Natural killer cell (primary cell): Measurements from ENCODE around the gene CAP2. TPM values are rescaled to one million over a fixed set of nuclear protein-coding genes. Genes with fewer than 3 reads are reported as not detected.

Source experiments
- ATAC-seq, 3 donors: fragments of 150-1000 bp in 2 of 3; fragments of 200-7000 bp in 1 of 3; cut with Tn5 transposase; 1 replicate in 1 of 3; 2 replicates in 2 of 3; pipeline ENCODE4 v1.10.0; 2021; ENCODE audit warnings: mild to moderate bottlenecking in 2 of 3, moderate library complexity in 2 of 3
- DNase-seq, 2 donors: peaks; one replicate each; pipeline versions ENCODE4 v3.0.0 to v3.0.0-alpha.2; 2013 to 2021; ENCODE audit warnings: mixed read lengths in 1 of 2
- H3K27ac ChIP-seq: one replicate; pipeline ENCODE4 v1.5.1; 2013; ENCODE audit warnings: mild to moderate bottlenecking, low read length
- H3K27me3 ChIP-seq: one replicate; pipeline ENCODE4 v1.6.1; 2013; ENCODE audit warnings: low read length; ENCODE audit not compliant: control insufficient read depth, insufficient read depth
- H3K36me3 ChIP-seq: one replicate; pipeline ENCODE4 v1.6.1; 2013; ENCODE audit warnings: low read length; ENCODE audit not compliant: control insufficient read depth, insufficient read depth
- H3K4me1 ChIP-seq: one replicate; pipeline ENCODE4 v1.6.1; 2013; ENCODE audit warnings: low read length; ENCODE audit not compliant: control insufficient read depth, insufficient read depth
- H3K4me3 ChIP-seq: one replicate; pipeline ENCODE4 v1.5.1; 2013; ENCODE audit warnings: low read length
- H3K9me3 ChIP-seq: one replicate; pipeline ENCODE4 v1.6.1; 2013; ENCODE audit warnings: low read length; ENCODE audit not compliant: control insufficient read depth, insufficient read depth
- H3K27ac Mint-ChIP-seq, 2 donors: one replicate each; pipeline ENCODE4 v1.8.0; 2022; ENCODE audit warnings: mild to moderate bottlenecking in 2 of 2, mixed read lengths in 2 of 2, moderate library complexity in 1 of 2
- H3K27me3 Mint-ChIP-seq, 2 donors: one replicate each; pipeline ENCODE4 v1.8.0; 2022; ENCODE audit warnings: low read depth in 2 of 2, mixed read lengths in 2 of 2
- H3K36me3 Mint-ChIP-seq: one replicate; pipeline ENCODE4 v1.8.0; 2022; ENCODE audit warnings: mixed read lengths
- H3K4me1 Mint-ChIP-seq, 2 donors: one replicate each; pipeline ENCODE4 v1.8.0; 2022; ENCODE audit warnings: mixed read lengths in 2 of 2
- H3K4me3 Mint-ChIP-seq: one replicate; pipeline ENCODE4 v1.8.0; 2022; ENCODE audit warnings: mild to moderate bottlenecking, moderate library complexity, mixed read lengths
- H3K9me3 Mint-ChIP-seq, 2 donors: one replicate each; pipeline ENCODE4 v1.8.0; 2022; ENCODE audit warnings: mixed read lengths in 2 of 2
- WGBS: methylation state at CpG from one replicate; pipeline ENCODE4 v1.1.7; 2013; ENCODE audit warnings: missing lambda C conversion rate; ENCODE audit not compliant: insufficient coverage; 5-methylcytosine and 5-hydroxymethylcytosine counted together
- intact Hi-C: fragments of 100-400 bp; cut with micrococcal nuclease; formaldehyde crosslinking; loops from one replicate; pipeline ENCODE4 v1.14.2; 2022
- total RNA-seq, 4 donors: library from RNA; stranded (reverse); fragments of 120-200 nt in 1 of 4; gene quantifications; one replicate each; pipeline versions ENCODE4 v1.2.3 to v1.2.4, GENCODE V29; 2013 to 2022
- TF ChIP-seq, protein P1 (sequence below): fragments of 200-600 bp; IDR thresholded peaks from one replicate; pipeline ENCODE4 v1.8.0; 2022; ENCODE audit warnings: antibody characterized with exemption

The CAP2 gene
- total RNA-seq, 3 donors from 2014 or later (not counting 1 experiment from before 2014, with no cell fraction given), result not detected

DNA sequence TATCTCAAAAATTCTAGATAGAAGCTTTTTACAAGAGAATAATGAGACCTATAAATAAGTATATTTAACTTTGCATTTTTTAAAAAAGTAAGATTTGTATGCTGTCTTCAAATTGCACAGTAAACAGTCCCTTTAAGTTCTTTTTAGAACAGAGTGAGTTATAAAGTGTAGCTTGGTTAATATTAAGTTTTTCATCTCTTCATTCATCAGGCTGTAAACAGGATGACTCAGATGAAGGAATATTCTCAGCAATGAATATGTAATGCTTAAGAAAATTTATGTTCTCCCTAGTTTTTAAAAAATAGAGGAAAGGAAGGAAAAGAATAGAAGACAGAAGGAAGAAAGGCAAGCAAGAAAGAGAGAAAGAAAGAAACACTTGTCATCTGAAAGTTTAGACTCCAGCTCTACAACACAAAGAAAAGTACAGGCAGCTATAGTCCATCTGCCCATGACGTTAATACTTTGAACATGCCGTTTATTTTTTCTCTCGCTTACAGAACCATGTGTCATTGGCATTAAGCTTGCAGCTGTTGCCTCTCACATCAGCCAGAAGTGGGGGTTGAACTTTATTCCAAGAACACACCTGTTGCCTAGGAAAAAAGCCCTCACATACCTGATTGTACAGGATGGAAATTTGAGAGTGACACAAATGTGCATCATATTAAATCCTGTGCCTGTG lies 36.1 kb downstream of the CAP2 start:
- Mint-ChIP-seq H3K9me3 (no peaks in the 10 kb centered on the region), H3K36me3 (no peaks in the 10 kb centered on the region), H3K27me3 (peaks cover 3 to 12% of the 10 kb centered on the region in 2 donors), H3K4me1 (no peaks in the 10 kb centered on the region), H3K4me3 (no peak overlapping the region), H3K27ac (no peak overlapping the region)
- no peak overlapping the region for H3K4me3 ChIP-seq
- intact Hi-C loops, result no loop called here
- TF ChIP-seq, protein P1, sequence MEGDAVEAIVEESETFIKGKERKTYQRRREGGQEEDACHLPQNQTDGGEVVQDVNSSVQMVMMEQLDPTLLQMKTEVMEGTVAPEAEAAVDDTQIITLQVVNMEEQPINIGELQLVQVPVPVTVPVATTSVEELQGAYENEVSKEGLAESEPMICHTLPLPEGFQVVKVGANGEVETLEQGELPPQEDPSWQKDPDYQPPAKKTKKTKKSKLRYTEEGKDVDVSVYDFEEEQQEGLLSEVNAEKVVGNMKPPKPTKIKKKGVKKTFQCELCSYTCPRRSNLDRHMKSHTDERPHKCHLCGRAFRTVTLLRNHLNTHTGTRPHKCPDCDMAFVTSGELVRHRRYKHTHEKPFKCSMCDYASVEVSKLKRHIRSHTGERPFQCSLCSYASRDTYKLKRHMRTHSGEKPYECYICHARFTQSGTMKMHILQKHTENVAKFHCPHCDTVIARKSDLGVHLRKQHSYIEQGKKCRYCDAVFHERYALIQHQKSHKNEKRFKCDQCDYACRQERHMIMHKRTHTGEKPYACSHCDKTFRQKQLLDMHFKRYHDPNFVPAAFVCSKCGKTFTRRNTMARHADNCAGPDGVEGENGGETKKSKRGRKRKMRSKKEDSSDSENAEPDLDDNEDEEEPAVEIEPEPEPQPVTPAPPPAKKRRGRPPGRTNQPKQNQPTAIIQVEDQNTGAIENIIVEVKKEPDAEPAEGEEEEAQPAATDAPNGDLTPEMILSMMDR, result no peak
- no peaks in the 10 kb centered on the region for H3K27me3 ChIP-seq
- DNase-seq (no peak), ATAC-seq (no peak)
- no peaks in the 10 kb centered on the region for H3K36me3 ChIP-seq
- H3K27ac ChIP-seq, result no peak overlapping the region
- H3K4me1 ChIP-seq, result no peaks in the 10 kb centered on the region
- WGBS, result 90% methylated on average over 3 of the region's 3 CpGs
- no peaks in the 10 kb centered on the region for H3K9me3 ChIP-seq

DNA sequence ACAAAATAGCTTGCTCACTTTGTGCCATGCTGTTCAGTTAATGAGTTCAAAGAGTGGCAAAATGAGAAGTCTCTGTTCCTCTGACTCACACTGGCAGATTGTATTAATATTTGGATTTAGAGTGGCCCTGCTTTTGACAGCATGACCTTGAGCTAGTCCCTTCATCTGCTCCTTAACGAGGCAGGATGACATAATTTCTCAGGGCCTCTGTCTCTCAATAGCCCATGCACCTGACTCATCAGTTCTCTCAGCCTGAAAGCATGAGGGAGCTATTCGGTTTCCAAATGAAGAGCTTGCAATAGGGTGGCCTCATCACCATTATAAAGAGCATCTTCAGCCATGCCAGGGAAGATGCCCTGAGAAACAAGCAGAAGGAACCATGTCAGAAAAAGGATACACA lies 38.2 kb downstream of the CAP2 start:
- no peak for ATAC-seq
- 68% methylated on average over 2 of the region's 2 CpGs for WGBS
- Histone ChIP-seq H3K27ac (no peak overlapping the region), H3K4me3 (no peak overlapping the region), H3K27me3 (no peaks in the 10 kb centered on the region), H3K9me3 (no peaks in the 10 kb centered on the region), H3K4me1 (no peaks in the 10 kb centered on the region), H3K36me3 (no peaks in the 10 kb centered on the region)
- Mint-ChIP-seq H3K36me3 (no peaks in the 10 kb centered on the region), H3K27ac (no peak overlapping the region), H3K27me3 (no peaks in the 10 kb centered on the region), H3K4me3 (no peak overlapping the region), H3K4me1 (no peaks in the 10 kb centered on the region), H3K9me3 (no peaks in the 10 kb centered on the region)
- intact Hi-C loops, result no loop called here
- DNase-seq, result no peak
- TF ChIP-seq, protein P1, result no peak

DNA sequence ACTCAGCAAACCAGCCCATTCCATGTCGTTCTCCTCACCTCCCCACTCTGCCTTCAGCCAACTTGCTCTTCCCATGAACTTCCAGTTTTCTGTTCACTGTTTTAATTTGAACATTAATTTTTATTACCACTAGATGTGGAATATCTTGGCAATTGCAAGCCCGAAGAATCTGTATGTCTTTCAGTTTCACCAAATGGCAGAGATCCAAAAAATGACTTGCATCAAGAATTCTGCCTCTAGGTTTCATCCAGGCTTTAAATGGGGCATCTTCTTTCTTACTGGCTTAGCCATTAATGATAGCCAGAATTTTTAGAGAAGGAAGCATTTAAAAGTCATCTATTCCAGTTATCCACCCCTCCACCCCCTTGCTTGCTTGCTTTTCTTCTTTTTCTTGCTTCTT lies 39.0 kb downstream of the CAP2 start:
- H3K27ac Mint-ChIP-seq, result no peak overlapping the region
- TF ChIP-seq, protein P1, result no peak
- H3K4me1 Mint-ChIP-seq, result no peaks in the 10 kb centered on the region
- DNase-seq (no peak), ATAC-seq (no peak)
- WGBS, result 70% methylated on average over 2 of the region's 2 CpGs
- Histone ChIP-seq H3K36me3 (no peaks in the 10 kb centered on the region), H3K4me1 (no peaks in the 10 kb centered on the region), H3K27ac (no peak overlapping the region), H3K9me3 (no peaks in the 10 kb centered on the region), H3K27me3 (no peaks in the 10 kb centered on the region), H3K4me3 (no peak overlapping the region)
- H3K27me3 Mint-ChIP-seq, result no peaks in the 10 kb centered on the region
- intact Hi-C loops, result no loop called here
- H3K9me3 Mint-ChIP-seq, result no peaks in the 10 kb centered on the region
- no peaks in the 10 kb centered on the region for H3K36me3 Mint-ChIP-seq
- no peak overlapping the region for H3K4me3 Mint-ChIP-seq
